Measurements from ENCODE around the gene C19orf25.

Gene C19orf25

DNA sequence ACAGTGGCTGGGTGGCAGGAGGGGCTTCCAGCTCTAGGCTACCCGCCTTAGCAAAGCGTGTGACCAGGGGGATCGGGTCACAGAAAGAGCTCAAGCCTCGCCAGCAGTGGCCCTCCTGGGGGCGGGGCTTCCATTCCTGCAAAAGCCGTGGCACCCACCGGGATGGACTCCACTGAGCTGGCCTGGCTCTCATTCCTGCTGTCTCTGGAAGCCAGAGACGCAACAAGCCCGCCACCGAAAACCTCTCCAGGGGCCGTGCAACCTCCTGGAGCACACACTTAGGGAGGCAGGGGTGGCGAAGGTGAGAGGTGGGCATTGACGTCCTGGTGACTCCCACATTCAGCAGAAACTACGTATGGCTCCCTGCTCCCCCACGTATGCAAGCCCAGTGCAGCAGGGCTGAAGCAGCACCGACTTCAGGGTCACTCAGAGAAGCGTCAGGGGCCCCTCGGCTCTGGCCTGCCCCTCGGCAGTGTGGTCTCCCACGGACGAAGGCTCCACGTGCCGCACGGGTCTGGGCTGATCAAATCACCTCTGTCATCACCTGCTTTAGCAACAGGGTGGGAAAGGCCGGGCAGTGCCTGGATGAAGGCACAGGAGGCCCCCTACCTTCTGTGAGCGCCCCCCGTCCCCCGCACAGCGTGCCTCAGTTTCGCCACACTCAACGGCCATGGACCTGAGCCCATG lies 3.1 kb downstream of the C19orf25 start:
- Histone ChIP-seq H3K79me2 (ENCODE audit: insufficient read depth, low read length) (peaks cover 45% of the 10 kb centered on the region), H3K9ac (ENCODE audit: low read depth, low read length) (no peak overlapping the region), H4K20me1 (ENCODE audit: insufficient read depth, low read length) (peaks cover 71% of the 10 kb centered on the region), H3K9me3 (ENCODE audit: insufficient read depth, low read length, severe bottlenecking) (no peaks in the 10 kb centered on the region), H3K4me2 (ENCODE audit: insufficient read depth, low read length) (no peak overlapping the region), H3K27ac (ENCODE audit: low read length) (no peak overlapping the region), H3K27me3 (ENCODE audit: insufficient read depth, low read length, poor library complexity) (no peaks in the 10 kb centered on the region), H2AFZ (ENCODE audit: low read depth, low read length) (no peak overlapping the region), H3K36me3 (ENCODE audit: insufficient read depth, low read length) (peaks cover 24% of the 10 kb centered on the region), H3K4me3 (ENCODE audit: low read depth in 1 of 2, low read length in 2 of 2) (no peak overlapping the region), H3K4me1 (ENCODE audit: insufficient read depth, low read length) (peaks cover 43% of the 10 kb centered on the region)
- ATAC-seq (ENCODE audit: insufficient read depth, low read depth) (no peak), DNase-seq (no peak)
- TF ChIP-seq, protein P1, sequence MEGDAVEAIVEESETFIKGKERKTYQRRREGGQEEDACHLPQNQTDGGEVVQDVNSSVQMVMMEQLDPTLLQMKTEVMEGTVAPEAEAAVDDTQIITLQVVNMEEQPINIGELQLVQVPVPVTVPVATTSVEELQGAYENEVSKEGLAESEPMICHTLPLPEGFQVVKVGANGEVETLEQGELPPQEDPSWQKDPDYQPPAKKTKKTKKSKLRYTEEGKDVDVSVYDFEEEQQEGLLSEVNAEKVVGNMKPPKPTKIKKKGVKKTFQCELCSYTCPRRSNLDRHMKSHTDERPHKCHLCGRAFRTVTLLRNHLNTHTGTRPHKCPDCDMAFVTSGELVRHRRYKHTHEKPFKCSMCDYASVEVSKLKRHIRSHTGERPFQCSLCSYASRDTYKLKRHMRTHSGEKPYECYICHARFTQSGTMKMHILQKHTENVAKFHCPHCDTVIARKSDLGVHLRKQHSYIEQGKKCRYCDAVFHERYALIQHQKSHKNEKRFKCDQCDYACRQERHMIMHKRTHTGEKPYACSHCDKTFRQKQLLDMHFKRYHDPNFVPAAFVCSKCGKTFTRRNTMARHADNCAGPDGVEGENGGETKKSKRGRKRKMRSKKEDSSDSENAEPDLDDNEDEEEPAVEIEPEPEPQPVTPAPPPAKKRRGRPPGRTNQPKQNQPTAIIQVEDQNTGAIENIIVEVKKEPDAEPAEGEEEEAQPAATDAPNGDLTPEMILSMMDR (IDR thresholded peaks at IDR 0.05; ENCODE audit: borderline replicate concordance, extremely low read depth, low read length, poor library complexity, severe bottlenecking): no peak

DNA sequence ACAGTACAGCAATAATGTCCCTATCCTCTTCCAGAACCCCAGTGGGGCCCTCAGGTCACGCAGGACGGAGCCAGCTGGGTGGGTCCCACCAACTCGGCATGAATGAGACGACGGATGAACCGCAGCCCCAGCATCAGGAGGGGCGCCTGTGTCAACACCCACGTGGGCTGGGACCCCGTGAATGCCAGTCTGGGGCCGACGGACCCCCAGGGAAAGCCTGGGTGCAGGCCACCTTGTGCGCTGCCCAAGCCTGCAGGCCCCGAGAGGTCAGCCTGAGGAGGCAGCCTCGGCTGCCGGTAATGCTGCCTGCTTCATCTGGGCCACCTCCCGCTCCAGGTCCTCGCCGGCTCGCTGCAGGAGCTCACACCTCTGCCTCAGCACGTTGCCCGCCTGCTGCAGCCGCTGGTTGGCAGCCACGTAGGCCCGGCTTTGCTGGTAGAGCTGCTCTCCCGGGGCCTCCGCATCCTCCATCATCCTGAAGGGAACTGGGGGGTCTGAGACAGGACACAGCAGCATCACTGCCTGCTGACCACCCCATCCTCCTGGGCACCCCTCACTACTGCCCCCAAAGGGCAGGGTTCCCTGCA lies 4.2 kb downstream of the C19orf25 start:
- no peak overlapping the region for H3K4me3 ChIP-seq (ENCODE audit: low read depth in 1 of 2, low read length in 2 of 2)
- no peaks in the 10 kb centered on the region for H3K9me3 ChIP-seq (ENCODE audit: insufficient read depth, low read length, severe bottlenecking)
- H3K4me2 ChIP-seq (ENCODE audit: insufficient read depth, low read length): no peak overlapping the region
- no peak overlapping the region for H2AFZ ChIP-seq (ENCODE audit: low read depth, low read length)
- H3K9ac ChIP-seq (ENCODE audit: low read depth, low read length): no peak overlapping the region
- peaks cover 45% of the 10 kb centered on the region for H3K79me2 ChIP-seq (ENCODE audit: insufficient read depth, low read length)
- H3K4me1 ChIP-seq (ENCODE audit: insufficient read depth, low read length): peaks cover 51% of the 10 kb centered on the region
- H3K27me3 ChIP-seq (ENCODE audit: insufficient read depth, low read length, poor library complexity): no peaks in the 10 kb centered on the region
- peaks cover 24% of the 10 kb centered on the region for H3K36me3 ChIP-seq (ENCODE audit: insufficient read depth, low read length)
- DNase-seq: no peak
- no peak overlapping the region for H3K27ac ChIP-seq (ENCODE audit: low read length)
- peaks cover 80% of the 10 kb centered on the region for H4K20me1 ChIP-seq (ENCODE audit: insufficient read depth, low read length)
- TF ChIP-seq, protein P1 (IDR thresholded peaks at IDR 0.05; ENCODE audit: borderline replicate concordance, extremely low read depth, low read length, poor library complexity, severe bottlenecking): no peak
- no peak for TF ChIP-seq EZH2 (IDR thresholded peaks at IDR 0.05; ENCODE audit: borderline replicate concordance, low read depth, low read length, severe bottlenecking)
- no peak for ATAC-seq (ENCODE audit: insufficient read depth, low read depth)

DNA sequence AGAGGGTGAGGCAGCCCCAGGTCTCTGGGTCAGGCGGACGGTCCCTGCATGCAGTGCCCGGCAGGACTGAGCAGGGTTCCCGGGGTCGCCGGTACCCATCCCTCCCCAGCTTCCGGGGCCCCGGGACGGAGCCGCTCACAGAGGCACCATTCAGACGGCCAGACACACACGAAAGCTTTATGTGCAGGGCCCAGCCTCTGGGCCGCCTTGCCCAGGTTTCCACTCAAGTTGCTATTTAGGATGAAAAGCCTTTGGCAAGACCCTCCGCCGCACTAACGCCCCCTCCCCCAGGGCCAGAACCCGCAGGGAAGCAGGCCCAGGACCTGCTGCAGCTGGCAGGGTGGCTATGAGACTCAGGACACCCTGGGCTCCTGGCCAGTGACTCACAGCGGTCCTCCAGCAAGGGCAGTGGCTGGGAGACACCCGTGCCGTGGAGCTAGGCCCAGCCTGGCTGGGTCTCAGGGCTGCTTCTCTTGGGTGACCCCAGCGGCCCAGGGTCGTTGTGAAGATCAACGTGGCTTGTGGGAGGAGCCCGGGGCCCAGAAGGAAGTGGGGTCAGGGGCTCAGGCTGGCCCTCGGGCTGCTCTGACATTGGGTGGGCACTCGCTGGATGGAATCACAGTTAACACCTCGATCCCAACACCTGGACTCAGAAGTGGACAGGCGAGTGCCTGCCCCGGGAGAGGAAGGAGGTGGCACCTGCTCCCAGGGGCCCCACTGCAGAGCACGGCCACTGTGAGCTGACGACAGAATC lies 4.8 kb downstream of the C19orf25 start:
- Histone ChIP-seq H3K27ac (ENCODE audit: low read length) (no peak overlapping the region), H3K4me3 (ENCODE audit: low read depth in 1 of 2, low read length in 2 of 2) (no peak overlapping the region), H3K27me3 (ENCODE audit: insufficient read depth, low read length, poor library complexity) (no peaks in the 10 kb centered on the region), H3K36me3 (ENCODE audit: insufficient read depth, low read length) (peaks cover 24% of the 10 kb centered on the region), H3K4me2 (ENCODE audit: insufficient read depth, low read length) (no peak overlapping the region), H3K4me1 (ENCODE audit: insufficient read depth, low read length) (peaks cover 45% of the 10 kb centered on the region), H3K9ac (ENCODE audit: low read depth, low read length) (no peak overlapping the region), H3K79me2 (ENCODE audit: insufficient read depth, low read length) (peaks cover 45% of the 10 kb centered on the region), H2AFZ (ENCODE audit: low read depth, low read length) (no peak overlapping the region), H3K9me3 (ENCODE audit: insufficient read depth, low read length, severe bottlenecking) (no peaks in the 10 kb centered on the region), H4K20me1 (ENCODE audit: insufficient read depth, low read length) (peaks cover 82% of the 10 kb centered on the region)
- TF ChIP-seq EZH2 (IDR thresholded peaks at IDR 0.05; ENCODE audit: borderline replicate concordance, low read depth, low read length, severe bottlenecking): no peak
- TF ChIP-seq, protein P1 (IDR thresholded peaks at IDR 0.05; ENCODE audit: borderline replicate concordance, extremely low read depth, low read length, poor library complexity, severe bottlenecking): no peak
- ATAC-seq (ENCODE audit: insufficient read depth, low read depth): no peak
- no peak for DNase-seq
